HG02588 (cell line): ENCODE results near the gene MRPS34.
"Not testable (repeated sequence)": the region's sequence is repeated elsewhere in the genome, so short reads cannot be mapped to it uniquely, and the experiment has no call there.

Source experiments
- ATAC-seq: cut with Tn5 transposase; IDR thresholded peaks from one replicate; pipeline ENCODE4 v1.9.1; 2021; ENCODE audit warnings: mild to moderate bottlenecking, moderate library complexity; ENCODE audit not compliant: unreplicated experiment

Gene MRPS34

GRCh38 chr16:1772908-1773702 lies at the start of gene MRPS34:
Gene MRPS34, minus strand, starts transcription at chr16:1773134. Its CDS starts 15 bp downstream, at chr16:1773119.
- ATAC-seq: peak; percentile 40

GRCh38 chr16:1821861-1822611 lies 49.1 kb upstream of the MRPS34 start:
- ATAC-seq: no peak

GRCh38 chr16:1820946-1821290 lies 48.0 kb upstream of the MRPS34 start:
- ATAC-seq: no peak

- ATAC-seq: no peak
Observed at GRCh38 chr16:1820096-1820945, 47.4 kb upstream of the MRPS34 start.

- no peak for ATAC-seq
Observed at GRCh38 chr16:1819611-1820010, 46.7 kb upstream of the MRPS34 start.

- ATAC-seq: no peak
Observed at GRCh38 chr16:1818873-1819525, 46.1 kb upstream of the MRPS34 start.

- no peak for ATAC-seq
Observed at GRCh38 chr16:1818204-1818872, 45.4 kb upstream of the MRPS34 start.

GRCh38 chr16:1817716-1818115 lies 44.8 kb upstream of the MRPS34 start:
- no peak for ATAC-seq

- no peak for ATAC-seq
Observed at GRCh38 chr16:1817276-1817589, 44.3 kb upstream of the MRPS34 start.

- no peak for ATAC-seq
Observed at GRCh38 chr16:1816396-1817275, 43.7 kb upstream of the MRPS34 start.

GRCh38 chr16:1815461-1815860 lies 42.5 kb upstream of the MRPS34 start:
- no peak for ATAC-seq

- no peak for ATAC-seq
Observed at GRCh38 chr16:1812732-1813163, 39.8 kb upstream of the MRPS34 start.

GRCh38 chr16:1810536-1810935 lies 37.6 kb upstream of the MRPS34 start:
- no peak for ATAC-seq

GRCh38 chr16:1810106-1810505 lies 37.2 kb upstream of the MRPS34 start:
- ATAC-seq: no peak

- ATAC-seq: no peak
Observed at GRCh38 chr16:1809281-1809801, 36.4 kb upstream of the MRPS34 start.

GRCh38 chr16:1808691-1809090 lies 35.8 kb upstream of the MRPS34 start:
- ATAC-seq: no peak

GRCh38 chr16:1807626-1808025 lies 34.7 kb upstream of the MRPS34 start:
- ATAC-seq: no peak

- ATAC-seq: no peak
Observed at GRCh38 chr16:1800701-1801100, 27.8 kb upstream of the MRPS34 start.

- not testable (repeated sequence) for ATAC-seq
Observed at GRCh38 chr16:1799263-1799662, 26.3 kb upstream of the MRPS34 start.
